HepG2 (cell line): ENCODE data around the gene SIGMAR1. TPM values are rescaled to one million over a fixed set of nuclear protein-coding genes. Genes with fewer than 3 reads are reported as not detected.
A peak's percentile ranks its signal among the peaks of the same experiment; 100 is the strongest.

Source experiments
- CBX1 ChIP-seq: IDR thresholded peaks from one replicate; pipeline ENCODE4 v1.6.1; 2016; ENCODE audit warnings: antibody characterized with exemption, low read depth
- FLYWCH1 ChIP-seq: sonication (generic); formaldehyde crosslinking; IDR thresholded peaks from 2 replicates; pipeline ENCODE4 v1.8.1; 2023; ENCODE audit warnings: mild to moderate bottlenecking, missing genetic modification reagents
- FOSL2 ChIP-seq: sonication (generic); formaldehyde crosslinking; IDR thresholded peaks from 2 replicates; pipeline ENCODE4 v1.4.0; 2020; ENCODE audit warnings: missing genetic modification reagents
- FOXA1 ChIP-seq, 2 experiments: fragments of 450-650 bp in 1 of 2; sonication (generic) in 1 of 2; formaldehyde crosslinking in 1 of 2; IDR thresholded peaks; 2 replicates each; pipeline versions ENCODE4 v1.4.0 to v1.6.1; 2016 to 2020; ENCODE audit warnings: missing genetic modification reagents in 1 of 2
- FOXC1 ChIP-seq: sonication (generic); formaldehyde crosslinking; IDR thresholded peaks from 2 replicates; pipeline ENCODE4 v1.8.0; 2022; ENCODE audit warnings: mild to moderate bottlenecking, missing genetic modification reagents, borderline replicate concordance
- KDM3A ChIP-seq: IDR thresholded peaks from 2 replicates; pipeline ENCODE4 v1.6.1; 2018; ENCODE audit warnings: low read depth, missing compliant biosample characterization
- NRL ChIP-seq: sonication (generic); formaldehyde crosslinking; IDR thresholded peaks from 2 replicates; pipeline ENCODE4 v1.5.0; 2020; ENCODE audit warnings: missing genetic modification reagents, mild to moderate bottlenecking, moderate library complexity, borderline replicate concordance
- SP4 ChIP-seq: sonication (generic); formaldehyde crosslinking; IDR thresholded peaks from 2 replicates; pipeline ENCODE4 v1.8.1; 2023; ENCODE audit warnings: mild to moderate bottlenecking, missing genetic modification reagents
- ZMYM4 ChIP-seq: sonication (generic); formaldehyde crosslinking; IDR thresholded peaks from 2 replicates; pipeline ENCODE4 v1.8.1; 2023; ENCODE audit warnings: mild to moderate bottlenecking, missing genetic modification reagents
- ZNF12 ChIP-seq: sonication (generic); formaldehyde crosslinking; IDR thresholded peaks from 2 replicates; pipeline ENCODE4 v1.5.0; 2020; ENCODE audit warnings: missing genetic modification reagents
- ZNF761 ChIP-seq: sonication (generic); formaldehyde crosslinking; conservative IDR thresholded peaks from 2 replicates; pipeline ENCODE4 v1.4.0; 2020; ENCODE audit warnings: mild to moderate bottlenecking, missing genetic modification reagents
- ZNF776 ChIP-seq: sonication (generic); formaldehyde crosslinking; IDR thresholded peaks from 2 replicates; pipeline ENCODE4 v1.4.0; 2020; ENCODE audit warnings: mild to moderate bottlenecking, missing genetic modification reagents
- polyA plus RNA-seq, 8 experiments: library from polyadenylated mRNA; depleted of rRNA in 3 of 8; stranded (reverse) in 7 of 8; unstranded in 1 of 8; fragments of >200 nt; fragmentation: Illumina TruSeq in 4 of 8; extraction: Trizol in 4 of 8; gene quantifications; 2 replicates each; pipeline versions ENCODE4 v1.2.1 to v1.2.3, GENCODE V29; 2011 to 2016; ENCODE audit warnings: low read depth in 4 of 8, missing spikeins in 1 of 8, mixed read lengths in 1 of 8; ENCODE audit not compliant: insufficient read depth in 1 of 8
- total RNA-seq, 5 experiments: library from RNA; depleted of rRNA; stranded (reverse); fragments of >200 nt; fragmentation: Illumina TruSeq; extraction: Trizol; gene quantifications; 2 replicates each; pipeline ENCODE4 v1.2.3, GENCODE V29; 2016; ENCODE audit warnings: low read depth in 1 of 5
- TF ChIP-seq, protein P1 (sequence below): sonication (generic); formaldehyde crosslinking; IDR thresholded peaks from 2 replicates; pipeline ENCODE4 v1.4.0; 2020; ENCODE audit warnings: missing genetic modification reagents, borderline replicate concordance
- TF ChIP-seq, protein P2 (sequence below): IDR thresholded peaks from 2 replicates; pipeline ENCODE4 v1.6.1; 2018; ENCODE audit warnings: missing genetic modification reagents
- TF ChIP-seq, protein P3 (sequence below): sonication (generic); formaldehyde crosslinking; conservative IDR thresholded peaks from 2 replicates; pipeline ENCODE4 v1.4.0; 2020; ENCODE audit warnings: mild to moderate bottlenecking, missing genetic modification reagents, moderate library complexity
- TF ChIP-seq, protein P4 (sequence below), 2 experiments: fragments of 450-650 bp in 1 of 2; sonication (generic) in 1 of 2; formaldehyde crosslinking; IDR thresholded peaks; 2 replicates each; pipeline versions ENCODE4 v1.5.0 to v1.8.0; 2020 to 2022; ENCODE audit warnings: mild to moderate bottlenecking in 1 of 2, missing genetic modification reagents in 1 of 2
- TF ChIP-seq, protein P5 (sequence below): sonication (generic); formaldehyde crosslinking; conservative IDR thresholded peaks from 2 replicates; pipeline ENCODE4 v1.8.0; 2022; ENCODE audit warnings: low read depth, missing genetic modification reagents

SIGMAR1 gene
- total and polyA plus RNA-seq, 2 of the 13 experiments (the other 11 are each of a cell fraction or from before 2014, with no cell fraction given), result 38.9 to 60.8 TPM

DNA sequence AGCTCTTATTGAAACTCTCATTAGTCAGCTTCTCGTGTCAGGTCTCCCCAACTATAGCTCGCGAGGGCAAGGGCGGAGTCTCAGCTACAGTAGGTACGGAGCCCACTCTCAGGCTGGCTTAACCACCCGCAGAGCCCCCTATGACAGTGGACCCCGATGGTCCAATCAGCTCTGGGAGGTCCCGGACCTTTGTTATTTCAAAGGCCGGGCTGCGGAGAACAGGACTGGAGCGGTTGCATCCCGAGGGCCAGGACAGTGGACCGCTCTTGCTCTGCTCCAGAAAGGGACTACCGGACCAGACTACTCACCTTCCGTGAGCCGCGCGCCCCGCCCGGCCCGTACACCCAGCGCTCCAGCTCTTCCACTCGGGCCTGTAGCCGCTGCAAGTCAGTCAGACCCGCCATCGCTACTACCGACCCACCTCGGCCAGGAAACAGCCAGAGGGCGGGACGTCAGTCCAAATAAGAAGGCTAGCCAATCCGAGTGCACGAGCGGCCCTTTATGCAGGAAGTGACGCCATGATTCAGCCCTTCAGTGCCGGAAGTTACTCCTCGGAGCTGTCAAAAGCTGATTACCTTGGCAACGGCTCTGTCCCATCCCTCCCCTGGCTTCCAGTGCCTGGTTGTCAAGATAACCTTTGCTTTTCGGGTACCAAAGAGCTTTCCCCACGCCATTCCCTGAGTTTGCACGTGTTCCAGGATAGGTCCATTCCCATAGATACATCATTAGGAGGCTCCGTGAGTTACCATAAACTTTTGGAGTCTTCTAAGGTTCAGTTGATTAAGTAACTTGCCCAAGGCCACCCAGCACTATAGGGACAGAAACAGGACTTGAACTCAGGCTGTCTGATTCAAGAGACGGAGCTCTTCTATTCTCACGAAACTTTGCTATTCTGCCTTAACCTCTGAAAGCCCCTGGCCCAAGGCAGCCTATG is 17.3 kb downstream of the SIGMAR1 start, which contains the start of gene DCTN3 (continued):
- TF ChIP-seq, protein P1, sequence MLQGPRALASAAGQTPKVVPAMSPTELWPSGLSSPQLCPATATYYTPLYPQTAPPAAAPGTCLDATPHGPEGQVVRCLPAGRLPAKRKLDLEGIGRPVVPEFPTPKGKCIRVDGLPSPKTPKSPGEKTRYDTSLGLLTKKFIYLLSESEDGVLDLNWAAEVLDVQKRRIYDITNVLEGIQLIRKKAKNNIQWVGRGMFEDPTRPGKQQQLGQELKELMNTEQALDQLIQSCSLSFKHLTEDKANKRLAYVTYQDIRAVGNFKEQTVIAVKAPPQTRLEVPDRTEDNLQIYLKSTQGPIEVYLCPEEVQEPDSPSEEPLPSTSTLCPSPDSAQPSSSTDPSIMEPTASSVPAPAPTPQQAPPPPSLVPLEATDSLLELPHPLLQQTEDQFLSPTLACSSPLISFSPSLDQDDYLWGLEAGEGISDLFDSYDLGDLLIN (CRISPR knock-in tag), result no peak
- TF ChIP-seq FOSL2 (CRISPR knock-in tag) (no peak; the same call in 1 of the 2 replicates), SP4 (peak; percentile 53; the same call in 1 of the 2 replicates), ZNF12 (CRISPR knock-in tag) (no peak), FOXA1 (IDR thresholded peaks at IDR 0.05) (no peak), FOXA1 (CRISPR knock-in tag; IDR thresholded peaks at IDR 0.05) (0 out of 2 replicates have a peak, but pooled peaks have one; percentile 7), CBX1 (no peak), KDM3A (CRISPR knock-in tag) (no peak), ZNF776 (CRISPR knock-in tag) (no peak), FOXC1 (CRISPR knock-in tag) (no peak), ZNF761 (no peak), NRL (no peak), FLYWCH1 (CRISPR knock-in tag) (no peak), ZMYM4 (peak; percentile 65)
- TF ChIP-seq, protein P2, sequence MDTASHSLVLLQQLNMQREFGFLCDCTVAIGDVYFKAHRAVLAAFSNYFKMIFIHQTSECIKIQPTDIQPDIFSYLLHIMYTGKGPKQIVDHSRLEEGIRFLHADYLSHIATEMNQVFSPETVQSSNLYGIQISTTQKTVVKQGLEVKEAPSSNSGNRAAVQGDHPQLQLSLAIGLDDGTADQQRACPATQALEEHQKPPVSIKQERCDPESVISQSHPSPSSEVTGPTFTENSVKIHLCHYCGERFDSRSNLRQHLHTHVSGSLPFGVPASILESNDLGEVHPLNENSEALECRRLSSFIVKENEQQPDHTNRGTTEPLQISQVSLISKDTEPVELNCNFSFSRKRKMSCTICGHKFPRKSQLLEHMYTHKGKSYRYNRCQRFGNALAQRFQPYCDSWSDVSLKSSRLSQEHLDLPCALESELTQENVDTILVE, result no peak
- TF ChIP-seq, protein P3, sequence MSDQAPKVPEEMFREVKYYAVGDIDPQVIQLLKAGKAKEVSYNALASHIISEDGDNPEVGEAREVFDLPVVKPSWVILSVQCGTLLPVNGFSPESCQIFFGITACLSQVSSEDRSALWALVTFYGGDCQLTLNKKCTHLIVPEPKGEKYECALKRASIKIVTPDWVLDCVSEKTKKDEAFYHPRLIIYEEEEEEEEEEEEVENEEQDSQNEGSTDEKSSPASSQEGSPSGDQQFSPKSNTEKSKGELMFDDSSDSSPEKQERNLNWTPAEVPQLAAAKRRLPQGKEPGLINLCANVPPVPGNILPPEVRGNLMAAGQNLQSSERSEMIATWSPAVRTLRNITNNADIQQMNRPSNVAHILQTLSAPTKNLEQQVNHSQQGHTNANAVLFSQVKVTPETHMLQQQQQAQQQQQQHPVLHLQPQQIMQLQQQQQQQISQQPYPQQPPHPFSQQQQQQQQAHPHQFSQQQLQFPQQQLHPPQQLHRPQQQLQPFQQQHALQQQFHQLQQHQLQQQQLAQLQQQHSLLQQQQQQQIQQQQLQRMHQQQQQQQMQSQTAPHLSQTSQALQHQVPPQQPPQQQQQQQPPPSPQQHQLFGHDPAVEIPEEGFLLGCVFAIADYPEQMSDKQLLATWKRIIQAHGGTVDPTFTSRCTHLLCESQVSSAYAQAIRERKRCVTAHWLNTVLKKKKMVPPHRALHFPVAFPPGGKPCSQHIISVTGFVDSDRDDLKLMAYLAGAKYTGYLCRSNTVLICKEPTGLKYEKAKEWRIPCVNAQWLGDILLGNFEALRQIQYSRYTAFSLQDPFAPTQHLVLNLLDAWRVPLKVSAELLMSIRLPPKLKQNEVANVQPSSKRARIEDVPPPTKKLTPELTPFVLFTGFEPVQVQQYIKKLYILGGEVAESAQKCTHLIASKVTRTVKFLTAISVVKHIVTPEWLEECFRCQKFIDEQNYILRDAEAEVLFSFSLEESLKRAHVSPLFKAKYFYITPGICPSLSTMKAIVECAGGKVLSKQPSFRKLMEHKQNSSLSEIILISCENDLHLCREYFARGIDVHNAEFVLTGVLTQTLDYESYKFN (CRISPR knock-in tag), result no peak
- TF ChIP-seq, protein P4, sequence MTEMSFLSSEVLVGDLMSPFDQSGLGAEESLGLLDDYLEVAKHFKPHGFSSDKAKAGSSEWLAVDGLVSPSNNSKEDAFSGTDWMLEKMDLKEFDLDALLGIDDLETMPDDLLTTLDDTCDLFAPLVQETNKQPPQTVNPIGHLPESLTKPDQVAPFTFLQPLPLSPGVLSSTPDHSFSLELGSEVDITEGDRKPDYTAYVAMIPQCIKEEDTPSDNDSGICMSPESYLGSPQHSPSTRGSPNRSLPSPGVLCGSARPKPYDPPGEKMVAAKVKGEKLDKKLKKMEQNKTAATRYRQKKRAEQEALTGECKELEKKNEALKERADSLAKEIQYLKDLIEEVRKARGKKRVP (CRISPR knock-in tag; IDR thresholded peaks at IDR 0.05), result no peak
- TF ChIP-seq, protein P5, sequence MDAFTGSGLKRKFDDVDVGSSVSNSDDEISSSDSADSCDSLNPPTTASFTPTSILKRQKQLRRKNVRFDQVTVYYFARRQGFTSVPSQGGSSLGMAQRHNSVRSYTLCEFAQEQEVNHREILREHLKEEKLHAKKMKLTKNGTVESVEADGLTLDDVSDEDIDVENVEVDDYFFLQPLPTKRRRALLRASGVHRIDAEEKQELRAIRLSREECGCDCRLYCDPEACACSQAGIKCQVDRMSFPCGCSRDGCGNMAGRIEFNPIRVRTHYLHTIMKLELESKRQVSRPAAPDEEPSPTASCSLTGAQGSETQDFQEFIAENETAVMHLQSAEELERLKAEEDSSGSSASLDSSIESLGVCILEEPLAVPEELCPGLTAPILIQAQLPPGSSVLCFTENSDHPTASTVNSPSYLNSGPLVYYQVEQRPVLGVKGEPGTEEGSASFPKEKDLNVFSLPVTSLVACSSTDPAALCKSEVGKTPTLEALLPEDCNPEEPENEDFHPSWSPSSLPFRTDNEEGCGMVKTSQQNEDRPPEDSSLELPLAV (CRISPR knock-in tag), result no peak
